BE2C (cell line): ENCODE measurements around the gene SFSWAP.

ENCODE experiments used
- DNase-seq: peaks from one replicate; pipeline ENCODE4 v3.0.0-alpha.2; 2020
- H3K27me3 ChIP-seq: fragments of 250-450 bp; sonication (Bioruptor Pico); 2 replicates; pipeline ENCODE4 v1.5.1; 2020; ENCODE audit warnings: mild to moderate bottlenecking
- H3K36me3 ChIP-seq: fragments of 250-450 bp; sonication (Bioruptor Pico); 2 replicates; pipeline ENCODE4 v1.5.1; 2020; ENCODE audit warnings: mild to moderate bottlenecking
- H3K4me1 ChIP-seq: fragments of 250-450 bp; sonication (Bioruptor Pico); 2 replicates; pipeline ENCODE4 v1.5.1; 2020
- H3K4me3 ChIP-seq: 2 replicates; pipeline ENCODE4 v1.5.1; 2011; ENCODE audit warnings: low read depth, low read length
- H3K9me3 ChIP-seq: fragments of 250-450 bp; sonication (Bioruptor Pico); 2 replicates; pipeline ENCODE4 v1.5.1; 2020
- TF ChIP-seq, protein P1 (sequence below): IDR thresholded peaks from 2 replicates; pipeline ENCODE4 v1.5.1; 2012; ENCODE audit warnings: mild to moderate bottlenecking, low read depth, low read length

The SFSWAP gene

GRCh38 chr12:131799828-131800593 is 89.1 kb downstream of the SFSWAP start:
- DNase-seq: no peak
- H3K9me3 ChIP-seq: no peaks in the 10 kb centered on the region
- no peaks in the 10 kb centered on the region for H3K27me3 ChIP-seq
- H3K4me3 ChIP-seq: no peak overlapping the region
- peaks cover 45% of the 10 kb centered on the region for H3K36me3 ChIP-seq
- TF ChIP-seq, protein P1, sequence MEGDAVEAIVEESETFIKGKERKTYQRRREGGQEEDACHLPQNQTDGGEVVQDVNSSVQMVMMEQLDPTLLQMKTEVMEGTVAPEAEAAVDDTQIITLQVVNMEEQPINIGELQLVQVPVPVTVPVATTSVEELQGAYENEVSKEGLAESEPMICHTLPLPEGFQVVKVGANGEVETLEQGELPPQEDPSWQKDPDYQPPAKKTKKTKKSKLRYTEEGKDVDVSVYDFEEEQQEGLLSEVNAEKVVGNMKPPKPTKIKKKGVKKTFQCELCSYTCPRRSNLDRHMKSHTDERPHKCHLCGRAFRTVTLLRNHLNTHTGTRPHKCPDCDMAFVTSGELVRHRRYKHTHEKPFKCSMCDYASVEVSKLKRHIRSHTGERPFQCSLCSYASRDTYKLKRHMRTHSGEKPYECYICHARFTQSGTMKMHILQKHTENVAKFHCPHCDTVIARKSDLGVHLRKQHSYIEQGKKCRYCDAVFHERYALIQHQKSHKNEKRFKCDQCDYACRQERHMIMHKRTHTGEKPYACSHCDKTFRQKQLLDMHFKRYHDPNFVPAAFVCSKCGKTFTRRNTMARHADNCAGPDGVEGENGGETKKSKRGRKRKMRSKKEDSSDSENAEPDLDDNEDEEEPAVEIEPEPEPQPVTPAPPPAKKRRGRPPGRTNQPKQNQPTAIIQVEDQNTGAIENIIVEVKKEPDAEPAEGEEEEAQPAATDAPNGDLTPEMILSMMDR: no peak
- no peaks in the 10 kb centered on the region for H3K4me1 ChIP-seq

DNA sequence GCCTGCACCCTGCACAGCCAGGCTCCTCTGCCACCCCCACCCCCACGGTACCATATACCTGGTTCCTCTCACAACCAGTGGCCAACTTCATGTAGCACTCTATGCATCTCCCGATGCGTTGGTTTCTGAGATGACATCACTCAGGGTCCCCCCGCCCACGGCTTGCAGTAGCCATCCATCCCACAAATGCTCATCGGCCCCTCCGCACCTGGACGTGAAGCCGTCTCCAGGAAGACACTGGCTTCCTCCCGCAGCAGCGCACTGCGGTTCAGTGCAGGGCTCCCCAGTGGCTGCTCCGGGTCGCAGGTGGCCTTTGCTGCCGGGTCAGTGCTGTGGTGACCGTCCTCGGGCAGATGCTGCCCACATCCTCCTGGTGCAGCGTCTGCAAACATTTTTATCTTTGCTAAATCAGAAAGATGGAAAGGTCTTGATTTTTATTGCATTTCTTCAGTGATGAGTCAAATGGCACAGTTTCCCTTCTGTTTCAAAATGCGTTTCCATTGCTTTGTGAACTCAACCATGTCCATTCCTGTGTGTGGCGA is 89.8 kb downstream of the SFSWAP start:
- TF ChIP-seq, protein P1: no peak
- DNase-seq: no peak
- Histone ChIP-seq H3K4me3 (no peak overlapping the region), H3K9me3 (no peaks in the 10 kb centered on the region), H3K36me3 (peaks cover 40% of the 10 kb centered on the region), H3K27me3 (no peaks in the 10 kb centered on the region), H3K4me1 (no peaks in the 10 kb centered on the region)

DNA sequence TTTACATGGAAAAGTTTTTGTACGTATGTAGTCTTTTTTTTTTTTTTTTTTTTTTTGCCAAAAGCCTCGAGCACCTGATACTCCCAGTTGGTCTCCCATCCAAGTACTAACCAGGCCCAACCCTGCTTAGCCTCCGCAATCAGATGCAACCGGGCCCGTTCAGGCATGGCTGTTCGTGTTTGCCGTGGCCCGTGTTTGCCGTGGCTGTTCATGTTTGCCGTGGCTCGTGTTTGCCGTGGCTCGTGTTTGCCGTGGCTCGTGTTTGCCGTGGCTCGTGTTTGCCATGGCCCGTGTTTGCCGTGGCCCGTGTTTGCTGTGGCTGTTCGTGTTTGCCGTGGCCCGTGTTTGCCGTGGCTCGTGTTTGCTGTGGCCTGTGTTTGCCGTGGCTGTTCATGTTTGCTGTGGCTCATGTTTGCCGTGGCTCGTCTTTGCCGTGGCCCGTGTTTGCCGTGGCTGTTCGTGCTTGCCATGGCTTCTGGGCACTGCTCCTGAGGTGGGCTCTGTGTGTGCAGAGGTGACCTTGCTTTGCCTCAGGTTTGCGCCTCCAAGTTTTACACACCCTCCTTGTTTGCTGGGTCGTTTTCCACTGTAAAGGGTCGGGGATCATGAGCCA is 90.5 kb downstream of the SFSWAP start:
- Histone ChIP-seq H3K27me3 (no peaks in the 10 kb centered on the region), H3K4me1 (no peaks in the 10 kb centered on the region), H3K4me3 (no peak overlapping the region), H3K36me3 (peaks cover 37% of the 10 kb centered on the region), H3K9me3 (no peaks in the 10 kb centered on the region)
- TF ChIP-seq, protein P1: no peak
- DNase-seq: no peak

DNA sequence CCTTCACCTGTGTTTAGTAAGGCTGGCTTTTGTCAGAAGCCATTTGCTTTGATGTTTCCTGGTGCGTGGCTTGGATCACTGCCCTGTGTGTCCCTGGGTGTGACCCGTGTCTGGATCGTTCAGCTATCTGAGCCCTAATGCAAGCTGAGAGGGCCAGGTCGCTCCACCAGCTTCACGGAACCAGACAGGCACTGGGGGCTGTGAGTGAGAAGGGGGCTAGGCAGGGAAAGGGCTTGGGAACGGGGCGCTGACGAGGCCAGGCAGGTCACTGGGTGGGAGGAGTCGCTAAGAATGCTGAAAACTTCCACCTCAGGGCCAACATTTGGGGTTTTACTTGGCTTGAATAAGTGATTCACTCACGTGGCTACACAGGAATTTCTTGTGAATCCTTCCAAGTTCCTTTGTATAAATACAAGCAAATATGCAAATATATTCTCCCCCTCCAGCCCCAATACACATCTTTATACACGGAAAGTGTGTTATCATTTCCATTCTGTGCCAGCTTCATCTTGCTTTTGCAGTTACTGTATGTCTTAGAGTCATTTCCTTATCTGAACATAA is 93.2 kb downstream of the SFSWAP start:
- no peaks in the 10 kb centered on the region for H3K27me3 ChIP-seq
- no peak for DNase-seq
- TF ChIP-seq, protein P1: no peak
- H3K9me3 ChIP-seq: no peaks in the 10 kb centered on the region
- H3K4me3 ChIP-seq: no peak overlapping the region
- no peaks in the 10 kb centered on the region for H3K4me1 ChIP-seq
- peaks cover 18% of the 10 kb centered on the region for H3K36me3 ChIP-seq

DNA sequence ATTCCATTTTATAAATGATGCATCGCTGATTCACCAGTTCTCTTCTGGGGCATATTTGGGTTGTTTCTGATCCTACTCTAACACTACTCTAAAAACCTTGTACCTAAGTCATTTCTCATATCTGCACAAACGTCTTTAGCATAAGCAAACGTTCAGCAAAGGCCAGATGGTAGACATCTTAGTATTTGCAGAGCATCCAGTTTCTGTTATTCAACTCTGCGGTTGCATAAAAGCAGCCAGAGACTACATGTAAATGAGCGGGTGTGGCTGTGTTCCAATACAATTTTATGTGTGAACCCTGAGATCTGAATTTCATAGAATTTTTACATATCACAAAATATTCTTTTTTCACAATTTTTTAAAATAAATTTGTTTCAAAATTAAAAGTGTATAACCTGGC is 94.5 kb downstream of the SFSWAP start:
- TF ChIP-seq, protein P1: no peak
- no peak overlapping the region for H3K4me3 ChIP-seq

More for the DNA sequence above, 94.5 kb downstream of the SFSWAP start:
- H3K9me3 ChIP-seq: no peaks in the 10 kb centered on the region
- H3K36me3 ChIP-seq: peaks cover 5% of the 10 kb centered on the region; the same call in 1 of the 2 replicates
- DNase-seq: no peak
- no peaks in the 10 kb centered on the region for H3K4me1 ChIP-seq
- H3K27me3 ChIP-seq: no peaks in the 10 kb centered on the region
